Neural progenitor cell (in vitro differentiated cells): ENCODE results near the gene MFSD12. TPM values are rescaled to one million over a fixed set of nuclear protein-coding genes. Genes with fewer than 3 reads are reported as not detected.

Experiments used
- DNase-seq: peaks from one replicate; pipeline ENCODE4 v3.0.0-alpha.2; 2016; ENCODE audit warnings: low spot score
- H2AFZ ChIP-seq: fragments of 200-600 bp; sonication (generic); replicated peaks from 2 replicates; pipeline ENCODE4 v1.6.1; 2016; ENCODE audit warnings: antibody characterized with exemption
- H3F3A ChIP-seq: fragments of 200-600 bp; sonication (generic); 2 replicates; pipeline ENCODE4 v1.6.1; 2016; ENCODE audit warnings: antibody characterized with exemption, low read depth
- H3K27ac ChIP-seq: fragments of 200-600 bp; sonication (generic); 2 replicates; pipeline ENCODE4 v1.5.1; 2016; ENCODE audit warnings: mild to moderate bottlenecking
- H3K27me3 ChIP-seq: fragments of 200-600 bp; sonication (generic); 2 replicates; pipeline ENCODE4 v1.6.1; 2016; ENCODE audit warnings: mild to moderate bottlenecking, moderate library complexity
- H3K36me3 ChIP-seq: fragments of 200-600 bp; sonication (generic); 2 replicates; pipeline ENCODE4 v1.5.1; 2016
- H3K4me1 ChIP-seq: fragments of 200-600 bp; sonication (generic); 2 replicates; pipeline ENCODE4 v1.6.1; 2016; ENCODE audit warnings: mixed run types
- H3K4me2 ChIP-seq: fragments of 200-600 bp; sonication (generic); 2 replicates; pipeline ENCODE4 v1.6.1; 2016
- H3K4me3 ChIP-seq: fragments of 200-600 bp; sonication (generic); 2 replicates; pipeline ENCODE4 v1.5.1; 2016
- H3K79me2 ChIP-seq: fragments of 200-600 bp; sonication (generic); 2 replicates; pipeline ENCODE4 v1.6.1; 2016; ENCODE audit warnings: low read depth
- H3K9ac ChIP-seq: fragments of 200-600 bp; sonication (generic); 2 replicates; pipeline ENCODE4 v1.6.1; 2016
- H3K9me3 ChIP-seq: fragments of 200-600 bp; sonication (generic); 2 replicates; pipeline ENCODE4 v1.5.1; 2016; ENCODE audit warnings: low read depth
- H4K20me1 ChIP-seq: fragments of 200-600 bp; sonication (generic); 2 replicates; pipeline ENCODE4 v1.6.1; 2016; ENCODE audit warnings: low read depth
- H3K27ac Mint-ChIP-seq: 3 replicates; pipeline ENCODE4 v1.8.0; 2021; ENCODE audit warnings: mixed read lengths
- H3K27me3 Mint-ChIP-seq: 2 replicates; pipeline ENCODE4 v1.8.0; 2022; ENCODE audit warnings: low read depth, mild to moderate bottlenecking, inconsistent platforms, moderate library complexity, mixed read lengths; ENCODE audit not compliant: insufficient read depth
- H3K36me3 Mint-ChIP-seq: 3 replicates; pipeline ENCODE4 v1.8.0; 2021; ENCODE audit warnings: mixed read lengths
- H3K4me1 Mint-ChIP-seq: 3 replicates; pipeline ENCODE4 v1.8.0; 2021; ENCODE audit warnings: mixed read lengths
- H3K4me3 Mint-ChIP-seq: 3 replicates; pipeline ENCODE4 v1.8.0; 2021; ENCODE audit warnings: mild to moderate bottlenecking, moderate library complexity, mixed read lengths
- H3K9me3 Mint-ChIP-seq: 3 replicates; pipeline ENCODE4 v1.8.0; 2020; ENCODE audit warnings: mixed read lengths
- EZH2 ChIP-seq: fragments of 200-600 bp; sonication (generic); IDR thresholded peaks from 2 replicates; pipeline ENCODE4 v1.6.1; 2017; ENCODE audit warnings: antibody characterized with exemption, mild to moderate bottlenecking, moderate library complexity
- EZH2phosphoT487 ChIP-seq: fragments of 200-600 bp; sonication (generic); IDR thresholded peaks from 2 replicates; pipeline ENCODE4 v1.6.1; 2017; ENCODE audit warnings: antibody characterized with exemption
- total RNA-seq: library from RNA; depleted of rRNA; stranded (reverse); fragments of >200 nt; gene quantifications from 2 replicates; pipeline ENCODE4 v1.2.3, GENCODE V29; 2015; ENCODE audit warnings: low replicate concordance
- TF ChIP-seq, protein P1 (sequence below): fragments of 200-600 bp; sonication (generic); IDR thresholded peaks from 2 replicates; pipeline ENCODE4 v1.5.1; 2017; ENCODE audit warnings: antibody characterized with exemption, mild to moderate bottlenecking

MFSD12 gene
- total RNA-seq, 1 donor from 2014 or later = 34.1 TPM

GRCh38 chr19:3528539-3529211 lies 28.7 kb downstream of the MFSD12 start:
- H3K79me2 ChIP-seq = no peaks in the 10 kb centered on the region
- DNase-seq = no peak
- Mint-ChIP-seq H3K27me3 (no peaks in the 10 kb centered on the region), H3K9me3 (no peaks in the 10 kb centered on the region), H3K36me3 (peaks cover 14% of the 10 kb centered on the region), H3K4me1 (peaks cover 2% of the 10 kb centered on the region), H3K27ac (no peak overlapping the region), H3K4me3 (no peak overlapping the region)
- peaks cover 32% of the 10 kb centered on the region for H4K20me1 ChIP-seq
- H3K9me3 ChIP-seq = no peaks in the 10 kb centered on the region
- H3F3A ChIP-seq = no peaks in the 10 kb centered on the region
- H3K4me2 ChIP-seq = no peak overlapping the region
- no peak overlapping the region for H2AFZ ChIP-seq
- H3K27me3 ChIP-seq = no peaks in the 10 kb centered on the region
- H3K27ac ChIP-seq = no peak overlapping the region
- TF ChIP-seq EZH2phosphoT487 (no peak), EZH2 (no peak)
- TF ChIP-seq, protein P1, sequence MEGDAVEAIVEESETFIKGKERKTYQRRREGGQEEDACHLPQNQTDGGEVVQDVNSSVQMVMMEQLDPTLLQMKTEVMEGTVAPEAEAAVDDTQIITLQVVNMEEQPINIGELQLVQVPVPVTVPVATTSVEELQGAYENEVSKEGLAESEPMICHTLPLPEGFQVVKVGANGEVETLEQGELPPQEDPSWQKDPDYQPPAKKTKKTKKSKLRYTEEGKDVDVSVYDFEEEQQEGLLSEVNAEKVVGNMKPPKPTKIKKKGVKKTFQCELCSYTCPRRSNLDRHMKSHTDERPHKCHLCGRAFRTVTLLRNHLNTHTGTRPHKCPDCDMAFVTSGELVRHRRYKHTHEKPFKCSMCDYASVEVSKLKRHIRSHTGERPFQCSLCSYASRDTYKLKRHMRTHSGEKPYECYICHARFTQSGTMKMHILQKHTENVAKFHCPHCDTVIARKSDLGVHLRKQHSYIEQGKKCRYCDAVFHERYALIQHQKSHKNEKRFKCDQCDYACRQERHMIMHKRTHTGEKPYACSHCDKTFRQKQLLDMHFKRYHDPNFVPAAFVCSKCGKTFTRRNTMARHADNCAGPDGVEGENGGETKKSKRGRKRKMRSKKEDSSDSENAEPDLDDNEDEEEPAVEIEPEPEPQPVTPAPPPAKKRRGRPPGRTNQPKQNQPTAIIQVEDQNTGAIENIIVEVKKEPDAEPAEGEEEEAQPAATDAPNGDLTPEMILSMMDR = no peak
- no peaks in the 10 kb centered on the region for H3K36me3 ChIP-seq
- H3K9ac ChIP-seq = no peak overlapping the region
- H3K4me1 ChIP-seq = no peaks in the 10 kb centered on the region
- no peak overlapping the region for H3K4me3 ChIP-seq

DNA sequence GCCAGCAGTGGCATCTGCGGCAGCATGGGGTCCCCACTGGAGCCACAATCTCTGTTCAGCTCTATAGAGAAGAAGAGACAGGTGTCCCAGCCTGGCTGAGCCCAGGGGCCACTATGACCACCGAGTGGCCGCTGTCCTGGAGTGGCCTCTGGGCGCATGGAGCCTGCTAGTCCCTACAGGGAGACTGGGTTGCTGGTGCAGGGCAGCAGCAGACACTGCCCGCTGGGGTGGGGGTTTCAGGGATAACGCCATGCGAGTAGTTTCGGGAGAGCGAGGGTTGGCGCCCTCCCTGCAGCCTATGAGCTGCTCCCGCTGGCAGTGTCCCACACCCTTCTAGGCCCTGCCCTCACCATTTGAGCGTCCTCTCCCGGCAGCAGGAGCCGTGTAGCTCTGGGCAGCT lies 29.3 kb downstream of the MFSD12 start:
- Histone ChIP-seq H3K9ac (no peak overlapping the region), H3K27ac (no peak overlapping the region), H3K27me3 (no peaks in the 10 kb centered on the region), H4K20me1 (peaks cover 38% of the 10 kb centered on the region), H3K4me2 (no peak overlapping the region), H2AFZ (no peak overlapping the region), H3K9me3 (no peaks in the 10 kb centered on the region), H3K4me1 (no peaks in the 10 kb centered on the region), H3K79me2 (no peaks in the 10 kb centered on the region), H3K36me3 (no peaks in the 10 kb centered on the region), H3K4me3 (no peak overlapping the region), H3F3A (no peaks in the 10 kb centered on the region)
- Mint-ChIP-seq H3K36me3 (peaks cover 11% of the 10 kb centered on the region), H3K27me3 (no peaks in the 10 kb centered on the region), H3K27ac (no peak overlapping the region), H3K4me1 (peaks cover 2% of the 10 kb centered on the region), H3K4me3 (no peak overlapping the region), H3K9me3 (no peaks in the 10 kb centered on the region)
- TF ChIP-seq EZH2phosphoT487 (no peak), EZH2 (no peak)
- TF ChIP-seq, protein P1 = no peak
- DNase-seq = no peak

DNA sequence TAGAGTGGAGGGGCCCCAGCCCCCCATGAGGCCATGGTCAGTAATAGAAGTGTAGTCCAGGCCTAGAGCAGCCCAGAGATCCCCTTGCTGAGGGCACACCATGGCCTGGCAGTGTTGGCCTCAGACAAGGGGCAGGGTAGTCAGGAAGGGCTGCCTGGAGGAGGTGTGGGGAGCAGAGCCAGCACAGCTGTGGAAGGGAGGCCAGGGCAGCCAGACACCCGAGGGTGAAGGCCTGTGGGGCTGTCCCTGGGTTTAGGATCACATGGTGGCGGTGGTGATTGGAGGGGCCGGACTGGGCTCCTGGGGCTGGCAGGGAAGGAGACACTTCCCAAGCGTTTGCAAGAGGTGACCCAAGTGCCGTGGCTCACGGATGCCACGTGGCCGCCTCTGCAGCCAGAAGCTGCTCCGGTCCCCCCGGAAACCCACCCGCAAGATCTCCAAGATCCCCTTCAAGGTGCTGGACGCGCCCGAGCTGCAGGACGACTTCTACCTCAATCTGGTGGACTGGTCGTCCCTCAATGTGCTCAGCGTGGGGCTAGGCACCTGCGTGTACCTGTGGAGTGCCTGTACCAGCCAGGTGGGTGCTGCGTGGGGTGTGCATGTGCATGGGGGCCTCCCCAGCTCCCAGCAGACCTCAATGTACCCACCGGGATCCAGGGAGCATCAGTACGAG lies 30.0 kb downstream of the MFSD12 start:
- H2AFZ ChIP-seq = no peak overlapping the region
- Mint-ChIP-seq H3K4me3 (no peak overlapping the region), H3K4me1 (peaks cover 2% of the 10 kb centered on the region), H3K27ac (no peak overlapping the region), H3K9me3 (no peaks in the 10 kb centered on the region), H3K27me3 (no peaks in the 10 kb centered on the region), H3K36me3 (peaks cover 11% of the 10 kb centered on the region)
- DNase-seq = no peak
- H3K4me3 ChIP-seq = no peak overlapping the region
- no peaks in the 10 kb centered on the region for H3F3A ChIP-seq
- no peak overlapping the region for H3K4me2 ChIP-seq
- H3K9me3 ChIP-seq = no peaks in the 10 kb centered on the region
- H3K4me1 ChIP-seq = no peaks in the 10 kb centered on the region
- peaks cover 45% of the 10 kb centered on the region for H4K20me1 ChIP-seq
- TF ChIP-seq, protein P1 = no peak
- TF ChIP-seq EZH2 (no peak), EZH2phosphoT487 (no peak)
- no peaks in the 10 kb centered on the region for H3K27me3 ChIP-seq
- no peaks in the 10 kb centered on the region for H3K79me2 ChIP-seq
- H3K9ac ChIP-seq = no peak overlapping the region
- no peaks in the 10 kb centered on the region for H3K36me3 ChIP-seq
- no peak overlapping the region for H3K27ac ChIP-seq
